Fibroblast of the aortic adventitia (primary cell): ENCODE measurements around the gene TBC1D2. TPM values are rescaled to one million over a fixed set of nuclear protein-coding genes. Genes with fewer than 3 reads are reported as not detected.

Experiments
- DNase-seq: peaks from one replicate; pipeline ENCODE4 v3.0.0-alpha.2; 2010; ENCODE audit warnings: low read depth
- H3K4me3 ChIP-seq: 2 replicates; pipeline ENCODE4 v1.5.1; 2011; ENCODE audit warnings: low read depth, mild to moderate bottlenecking, control low read depth, low read length, moderate library complexity
- CTCF ChIP-seq: IDR thresholded peaks from 2 replicates; pipeline ENCODE4 v1.5.1; 2011; ENCODE audit warnings: mild to moderate bottlenecking, low read length, control low read depth, inconsistent platforms; ENCODE audit not compliant: insufficient read depth
- small RNA-seq: library from RNA; depleted of rRNA; stranded (forward); fragments of <200 nt; gene quantifications from one replicate; pipeline ENCODE3, GENCODE V24; 2012
- total RNA-seq: library from RNA; depleted of rRNA; stranded (reverse); fragments of >200 nt; gene quantifications from 2 replicates; pipeline ENCODE4 v1.2.3, GENCODE V29; 2012; ENCODE audit warnings: low replicate concordance

The TBC1D2 gene
- total RNA-seq, 1 donor: 20.7 TPM

GRCh38 chr9:98157372-98157771 is 98.1 kb downstream of the TBC1D2 start:
- TF ChIP-seq CTCF: no peak
- no peak overlapping the region for H3K4me3 ChIP-seq
- no peak for DNase-seq

- no peak for DNase-seq
Observed at GRCh38 chr9:98154678-98155077, 100.8 kb downstream of the TBC1D2 start.

GRCh38 chr9:98152526-98152925 is 102.9 kb downstream of the TBC1D2 start:
- DNase-seq: no peak
- no peak overlapping the region for H3K4me3 ChIP-seq
- TF ChIP-seq CTCF: no peak

More at GRCh38 chr9:98154678-98155077, 100.8 kb downstream of the TBC1D2 start:
- no peak for TF ChIP-seq CTCF
- H3K4me3 ChIP-seq: no peak overlapping the region

- DNase-seq: no peak
- no peak overlapping the region for H3K4me3 ChIP-seq
- no peak for TF ChIP-seq CTCF
Observed at GRCh38 chr9:98150721-98151120, 104.7 kb downstream of the TBC1D2 start.

GRCh38 chr9:98150164-98150563 is 105.3 kb downstream of the TBC1D2 start:
- no peak for TF ChIP-seq CTCF
- no peak for DNase-seq
- H3K4me3 ChIP-seq: no peak overlapping the region

GRCh38 chr9:98149422-98149821 is 106.0 kb downstream of the TBC1D2 start:
- no peak for TF ChIP-seq CTCF
- DNase-seq: no peak
- H3K4me3 ChIP-seq: no peak overlapping the region

Small RNA genes lying within 50 kb of the gene (small RNA-seq; reads per million reads assigned to genes)
- gene MIR6854: not detected

Other genes starting within 250 kb of the TBC1D2 start
- 46.6 and 62.5 TPM in 2 replicates for gene NANS, start 198.9 kb downstream of the TBC1D2 start, total RNA-seq
- 0.81 and 2.0 TPM in 2 replicates for gene TRIM14, start 136.4 kb downstream of the TBC1D2 start, total RNA-seq
- gene CORO2A, start 63.0 kb downstream of the TBC1D2 start, total RNA-seq: 0.36 and 0.57 TPM in 2 replicates